Small intestine (tissue), 7 donors: ENCODE results near the gene B4GALT6. TPM values are rescaled to one million over a fixed set of nuclear protein-coding genes. Genes with fewer than 3 reads are reported as not detected.

ENCODE experiments used
- DNase-seq, 2 donors: peaks; one replicate each; pipeline versions ENCODE4 v3.0.0 to v3.0.0-alpha.2; 2013
- FAIRE-seq: peaks from 2 replicates; lab custom pipeline; 2012; peaks lifted over from hg19 to GRCh38; lab: Jason Lieb, UNC
- H3K27ac ChIP-seq, 3 donors: one replicate each; pipeline ENCODE4 v1.5.1; 2013; ENCODE audit warnings: low read length in 2 of 3, mild to moderate bottlenecking in 2 of 3, control low read depth in 1 of 3, inconsistent platforms in 1 of 3, low read depth in 1 of 3, moderate library complexity in 1 of 3
- H3K27me3 ChIP-seq, 3 donors: one replicate each; pipeline ENCODE4 v1.6.1; 2013; ENCODE audit warnings: low read length in 3 of 3, inconsistent platforms in 1 of 3; ENCODE audit not compliant: control insufficient read depth in 3 of 3, insufficient read depth in 3 of 3
- H3K36me3 ChIP-seq, 3 donors: one replicate each; pipeline ENCODE4 v1.6.1; 2013; ENCODE audit warnings: low read length in 3 of 3, inconsistent platforms in 1 of 3, low read depth in 1 of 3, mild to moderate bottlenecking in 1 of 3, moderate library complexity in 1 of 3; ENCODE audit not compliant: control insufficient read depth in 3 of 3, insufficient read depth in 2 of 3
- H3K4me1 ChIP-seq, 3 donors: one replicate each; pipeline ENCODE4 v1.6.1; 2013; ENCODE audit warnings: low read length in 2 of 3, inconsistent platforms in 1 of 3, low read depth in 1 of 3, mild to moderate bottlenecking in 1 of 3, moderate library complexity in 1 of 3; ENCODE audit not compliant: control insufficient read depth in 3 of 3, insufficient read depth in 2 of 3
- H3K4me3 ChIP-seq, 3 donors: one replicate each; pipeline ENCODE4 v1.5.1; 2013; ENCODE audit warnings: low read length in 3 of 3, control low read depth in 1 of 3, inconsistent platforms in 1 of 3, low read depth in 1 of 3, mild to moderate bottlenecking in 1 of 3, moderate library complexity in 1 of 3
- H3K9me3 ChIP-seq, 2 donors: one replicate each; pipeline ENCODE4 v1.6.1; 2013; ENCODE audit warnings: low read depth in 1 of 2, low read length in 1 of 2; ENCODE audit not compliant: control insufficient read depth in 2 of 2, insufficient read depth in 1 of 2
- WGBS, 3 donors: extraction: QIAGEN DNeasy Blood & Tissue Kit; methylation state at CpG; one replicate each; pipeline ENCODE4 v1.1.7; 2013; 5-methylcytosine and 5-hydroxymethylcytosine counted together
- polyA plus RNA-seq, 4 donors: library from polyadenylated mRNA; stranded (reverse) in 3 of 4; unstranded in 1 of 4; fragments of 200-250 nt in 3 of 4; fragments of 120-200 nt in 1 of 4; gene quantifications; one replicate each; pipeline versions ENCODE4 v1.2.1 to v1.2.3, GENCODE V29; 2013
- donor health status: healthy with polysubstance abuse.
- donor health status: control.
- donor health status: control.
- donor health status: Bipolar disorder and iron deficiency.
- donor health status: healthy.

Gene B4GALT6
- polyA plus RNA-seq, 4 donors, result 4.7 to 10.3 (median 8.1) TPM

DNA sequence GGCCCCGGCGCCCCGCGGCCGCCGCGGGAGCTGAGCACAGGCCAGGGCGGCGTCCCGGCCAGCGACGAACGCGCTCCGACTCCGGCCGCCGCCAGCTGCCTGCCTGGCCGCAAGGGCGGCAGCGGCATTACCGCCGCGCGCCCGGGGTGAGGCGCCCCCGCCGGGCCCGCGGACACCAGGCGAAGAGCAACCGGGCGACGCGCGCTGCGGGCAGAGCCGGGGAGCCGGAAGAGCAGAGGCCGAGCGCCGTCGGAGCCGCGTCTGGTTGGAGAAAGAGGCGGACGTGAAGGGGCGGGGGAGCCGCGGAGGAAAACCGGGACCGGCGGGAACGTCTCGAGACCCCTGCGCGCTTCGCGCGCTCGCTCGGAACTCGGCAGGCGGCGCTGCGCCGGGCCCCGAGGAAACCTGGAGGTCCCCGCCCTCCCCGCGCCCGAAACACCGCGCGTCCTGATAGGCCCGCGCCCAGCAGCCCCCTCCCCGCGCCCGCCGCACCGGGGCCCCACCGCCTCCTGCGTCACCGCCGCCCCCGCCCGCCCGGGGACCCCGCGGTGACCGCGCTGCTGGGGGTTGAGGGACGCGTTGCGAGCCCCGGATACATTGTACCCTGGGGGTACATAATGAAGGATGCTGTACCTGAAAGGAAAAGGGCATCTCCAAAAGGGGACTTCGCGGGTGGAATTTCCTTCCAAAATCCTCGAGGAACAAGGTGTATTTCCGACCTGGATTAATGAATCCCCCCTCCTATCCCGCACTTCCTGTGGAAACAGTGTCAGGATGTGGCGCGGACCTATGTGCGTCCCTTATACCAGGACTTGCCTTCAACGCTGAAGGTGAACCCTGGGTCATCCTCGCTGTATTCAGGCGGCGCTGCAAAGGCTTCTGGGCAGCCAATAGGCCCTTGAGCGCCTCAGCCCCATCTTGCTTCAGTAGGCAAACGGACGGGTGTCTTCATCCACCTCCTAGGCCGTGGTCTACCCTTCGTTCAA lies 1.0 kb upstream of the B4GALT6 start:
- no peaks in the 10 kb centered on the region for H3K27me3 ChIP-seq
- H3K4me1 ChIP-seq, result peaks cover 0 to 27% (median 0%) of the 10 kb centered on the region in 3 donors
- DNase-seq (peak; percentile 80 to 93), FAIRE-seq (no peak)
- peak overlapping the region; percentile 71 to 77 (median 71) for H3K27ac ChIP-seq
- H3K9me3 ChIP-seq, result no peaks in the 10 kb centered on the region
- H3K4me3 ChIP-seq, result peak overlapping the region; percentile 48 to 72 (median 52)
- WGBS, 3 donors, result 1% methylated on average over 66 to 115 of the region's 115 CpGs
- no peaks in the 10 kb centered on the region for H3K36me3 ChIP-seq

GRCh38 chr18:31683968-31684278 lies 458 bp downstream of the B4GALT6 start:
- no peak for DNase-seq
- Histone ChIP-seq H3K27me3 (no peaks in the 10 kb centered on the region), H3K4me1 (peaks cover 0 to 42% (median 0%) of the 10 kb centered on the region in 3 donors), H3K9me3 (no peaks in the 10 kb centered on the region), H3K4me3 (peak overlapping the region in 2 of 3 donors; percentile 70 to 72), H3K27ac (peak overlapping the region; percentile 22 to 71 (median 64)), H3K36me3 (no peaks in the 10 kb centered on the region)
- FAIRE-seq, result no peak
- 6 to 17% (median 13%) methylated on average over 9 of the region's 9 CpGs for WGBS, 3 donors

GRCh38 chr18:31683106-31683505 lies 1.3 kb downstream of the B4GALT6 start:
- FAIRE-seq (no peak), DNase-seq (no peak)
- Histone ChIP-seq H3K4me1 (peaks cover 0 to 48% (median 6%) of the 10 kb centered on the region in 3 donors), H3K9me3 (no peaks in the 10 kb centered on the region), H3K4me3 (peak overlapping the region in 1 of 3 donors; percentile 72), H3K36me3 (no peaks in the 10 kb centered on the region), H3K27me3 (no peaks in the 10 kb centered on the region), H3K27ac (no peak overlapping the region)
- 58 to 76% (median 62%) methylated on average over 5 of the region's 5 CpGs for WGBS, 3 donors

- DNase-seq (peak; percentile 74 to 82), FAIRE-seq (no peak)
- H3K4me1 ChIP-seq, result peaks cover 0 to 43% (median 9%) of the 10 kb centered on the region in 3 donors
- H3K36me3 ChIP-seq, result no peaks in the 10 kb centered on the region
- WGBS, 3 donors, result 16 to 70% (median 39%) methylated on average over 2 of the region's 2 CpGs
- H3K4me3 ChIP-seq, result no peak overlapping the region
- peak overlapping the region; percentile 68 to 78 (median 75) for H3K27ac ChIP-seq
- H3K27me3 ChIP-seq, result no peaks in the 10 kb centered on the region
- H3K9me3 ChIP-seq, result no peaks in the 10 kb centered on the region
Measured at GRCh38 chr18:31680831-31681568, 3.4 kb downstream of the B4GALT6 start.

GRCh38 chr18:31680433-31680811 lies 4.0 kb downstream of the B4GALT6 start:
- FAIRE-seq (no peak), DNase-seq (peak in 1 of 2 donors; percentile 86)
- H3K4me1 ChIP-seq, result peaks cover 0 to 43% (median 9%) of the 10 kb centered on the region in 3 donors
- no peak overlapping the region for H3K4me3 ChIP-seq
- no peaks in the 10 kb centered on the region for H3K36me3 ChIP-seq
- no peaks in the 10 kb centered on the region for H3K27me3 ChIP-seq
- H3K9me3 ChIP-seq, result no peaks in the 10 kb centered on the region
- peak overlapping the region; percentile 68 to 78 (median 75) for H3K27ac ChIP-seq
- whole genome bisulfite sequencing, 3 donors, result 6 to 41% (median 18%) methylated on average over 1 of the region's 1 CpG

- no peaks in the 10 kb centered on the region for H3K36me3 ChIP-seq
- 31 to 67% (median 50%) methylated on average over 5 of the region's 5 CpGs for WGBS, 3 donors
- H3K27me3 ChIP-seq, result no peaks in the 10 kb centered on the region
- H3K9me3 ChIP-seq, result no peaks in the 10 kb centered on the region
- peak overlapping the region in 1 of 3 donors; percentile 17 for H3K4me3 ChIP-seq
- peak overlapping the region; percentile 68 to 78 (median 75) for H3K27ac ChIP-seq
- peaks cover 2 to 44% (median 9%) of the 10 kb centered on the region in 3 donors for H3K4me1 ChIP-seq
- no peak for FAIRE-seq
- DNase-seq, result peak; percentile 46 to 84
Measured at GRCh38 chr18:31679791-31680432, 4.5 kb downstream of the B4GALT6 start.

GRCh38 chr18:31679133-31679742 lies 5.1 kb downstream of the B4GALT6 start:
- FAIRE-seq (no peak), DNase-seq (peak; percentile 39 to 80)
- Histone ChIP-seq H3K4me1 (peaks cover 2 to 44% (median 9%) of the 10 kb centered on the region in 3 donors), H3K27ac (peak overlapping the region; percentile 68 to 78 (median 75)), H3K4me3 (no peak overlapping the region), H3K9me3 (no peaks in the 10 kb centered on the region), H3K36me3 (no peaks in the 10 kb centered on the region), H3K27me3 (no peaks in the 10 kb centered on the region)
- 7 to 48% (median 36%) methylated on average over 3 of the region's 3 CpGs for WGBS, 3 donors
